Measurements from ENCODE around the gene ALDH4A1. TPM values are rescaled to one million over a fixed set of nuclear protein-coding genes. Genes with fewer than 3 reads are reported as not detected.

ALDH4A1 gene
- total and polyA plus RNA-seq, 9 of the 15 experiments (the other 6 are each of a cell fraction or from before 2014, with no cell fraction given), result 0.27 to 31.4 (median 16.6) TPM

DNA sequence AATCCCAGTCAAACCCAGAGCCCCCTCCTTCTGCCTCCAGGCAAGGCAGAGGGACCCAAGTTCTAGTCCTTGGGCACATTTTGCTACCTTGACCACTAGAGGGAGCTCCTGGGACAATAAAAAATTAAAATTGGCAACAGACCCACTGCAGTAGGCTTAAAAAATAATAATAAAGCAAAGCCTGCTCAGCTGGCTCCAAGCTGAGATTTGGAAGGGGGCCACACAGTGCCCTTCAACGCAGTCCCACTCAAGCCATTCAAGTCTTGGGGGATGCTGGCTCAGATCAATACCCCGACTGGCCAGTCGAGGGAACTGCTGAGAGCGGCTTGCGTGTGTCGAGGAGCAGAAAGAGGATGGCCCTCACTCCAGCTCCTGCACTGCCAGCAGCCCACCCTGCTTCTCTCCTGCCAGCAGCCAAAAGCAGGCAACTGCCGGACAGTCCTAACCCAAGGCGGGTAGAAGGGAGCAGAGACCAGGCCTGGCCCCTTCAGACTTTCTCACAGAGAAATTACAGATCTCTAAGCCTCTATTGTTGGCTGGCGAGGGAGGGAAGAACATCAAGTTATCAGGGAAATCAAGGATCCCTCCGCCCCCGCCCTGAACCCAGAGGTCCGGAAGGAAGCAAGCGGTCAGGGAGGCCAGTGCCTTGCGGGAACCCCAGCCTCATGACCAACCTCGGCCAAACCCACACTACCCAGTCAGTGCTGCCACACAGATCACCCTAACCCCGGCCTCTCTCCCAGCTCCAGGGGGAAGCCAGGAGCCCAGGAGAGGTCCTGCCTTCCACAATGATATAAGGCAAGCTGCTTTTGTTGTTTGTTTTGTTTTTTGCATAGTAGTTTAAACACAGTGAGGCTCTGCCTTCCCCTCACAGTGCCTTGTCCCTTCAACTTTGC lies 4.9 kb upstream of the ALDH4A1 start (continued):
- TF ChIP-seq, protein P1, sequence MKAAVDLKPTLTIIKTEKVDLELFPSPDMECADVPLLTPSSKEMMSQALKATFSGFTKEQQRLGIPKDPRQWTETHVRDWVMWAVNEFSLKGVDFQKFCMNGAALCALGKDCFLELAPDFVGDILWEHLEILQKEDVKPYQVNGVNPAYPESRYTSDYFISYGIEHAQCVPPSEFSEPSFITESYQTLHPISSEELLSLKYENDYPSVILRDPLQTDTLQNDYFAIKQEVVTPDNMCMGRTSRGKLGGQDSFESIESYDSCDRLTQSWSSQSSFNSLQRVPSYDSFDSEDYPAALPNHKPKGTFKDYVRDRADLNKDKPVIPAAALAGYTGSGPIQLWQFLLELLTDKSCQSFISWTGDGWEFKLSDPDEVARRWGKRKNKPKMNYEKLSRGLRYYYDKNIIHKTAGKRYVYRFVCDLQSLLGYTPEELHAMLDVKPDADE (conservative IDR thresholded peaks at IDR 0.05; ENCODE audit: control insufficient read depth, low read depth, low read length), result no peak
- TF ChIP-seq YBX1 (IDR thresholded peaks at IDR 0.05) (no peak), CXXC5 (CRISPR knock-in tag; IDR thresholded peaks at IDR 0.05) (peak; percentile 45; the same call in 1 of the 2 replicates), FOXP1 (CRISPR knock-in tag; IDR thresholded peaks at IDR 0.05) (no peak), POLR3A (IDR thresholded peaks at IDR 0.05; ENCODE audit: borderline replicate concordance, extremely low read depth, insufficient read depth, insufficient read length) (no peak), JUNB (CRISPR knock-in tag; conservative IDR thresholded peaks at IDR 0.05) (no peak), RB1 (IDR thresholded peaks at IDR 0.05; ENCODE audit: low read depth) (no peak), C11orf30 (IDR thresholded peaks at IDR 0.05; ENCODE audit: low read depth) (no peak), ZNF311 (CRISPR knock-in tag; IDR thresholded peaks at IDR 0.05) (no peak), POLR2AphosphoS5 (IDR thresholded peaks at IDR 0.05; ENCODE audit: control insufficient read depth, insufficient read depth, low read depth, low read length) (0 out of 2 replicates have a peak, but pooled peaks have one; percentile 3), CTCFL (IDR thresholded peaks at IDR 0.05; ENCODE audit: borderline replicate concordance, insufficient read depth, low read depth, low read length, poor library complexity, severe bottlenecking) (no peak), ELF1 (tag; IDR thresholded peaks at IDR 0.05) (no peak), TFAM (CRISPR knock-in tag; conservative IDR thresholded peaks at IDR 0.05) (no peak), NCOA1 (IDR thresholded peaks at IDR 0.05; ENCODE audit: low read depth) (no peak), ZSCAN32 (CRISPR knock-in tag; IDR thresholded peaks at IDR 0.05) (no peak), TAL1 (IDR thresholded peaks at IDR 0.05) (no peak), RBM14 (IDR thresholded peaks at IDR 0.05; ENCODE audit: borderline replicate concordance, insufficient read depth, low read depth, low read length) (no peak), RNF2 (IDR thresholded peaks at IDR 0.05) (peak; percentile 53; the same call in 1 of the 2 replicates)
- TF ChIP-seq, protein P2, sequence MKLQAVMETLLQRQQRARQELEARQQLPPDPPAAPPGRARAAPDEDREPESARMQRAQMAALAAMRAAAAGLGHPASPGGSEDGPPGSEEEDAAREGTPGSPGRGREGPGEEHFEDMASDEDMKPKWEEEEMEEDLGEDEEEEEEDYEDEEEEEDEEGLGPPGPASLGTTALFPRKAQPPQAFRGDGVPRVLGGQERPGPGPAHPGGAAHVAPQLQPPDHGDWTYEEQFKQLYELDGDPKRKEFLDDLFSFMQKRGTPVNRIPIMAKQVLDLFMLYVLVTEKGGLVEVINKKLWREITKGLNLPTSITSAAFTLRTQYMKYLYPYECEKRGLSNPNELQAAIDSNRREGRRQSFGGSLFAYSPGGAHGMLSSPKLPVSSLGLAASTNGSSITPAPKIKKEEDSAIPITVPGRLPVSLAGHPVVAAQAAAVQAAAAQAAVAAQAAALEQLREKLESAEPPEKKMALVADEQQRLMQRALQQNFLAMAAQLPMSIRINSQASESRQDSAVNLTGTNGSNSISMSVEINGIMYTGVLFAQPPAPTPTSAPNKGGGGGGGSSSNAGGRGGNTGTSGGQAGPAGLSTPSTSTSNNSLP (IDR thresholded peaks at IDR 0.05; ENCODE audit: borderline replicate concordance, low read depth, low read length), result peak; percentile 46; the same call in 1 of the 2 replicates
- TF ChIP-seq, protein P3, sequence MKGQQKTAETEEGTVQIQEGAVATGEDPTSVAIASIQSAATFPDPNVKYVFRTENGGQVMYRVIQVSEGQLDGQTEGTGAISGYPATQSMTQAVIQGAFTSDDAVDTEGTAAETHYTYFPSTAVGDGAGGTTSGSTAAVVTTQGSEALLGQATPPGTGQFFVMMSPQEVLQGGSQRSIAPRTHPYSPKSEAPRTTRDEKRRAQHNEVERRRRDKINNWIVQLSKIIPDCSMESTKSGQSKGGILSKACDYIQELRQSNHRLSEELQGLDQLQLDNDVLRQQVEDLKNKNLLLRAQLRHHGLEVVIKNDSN (CRISPR knock-in tag; IDR thresholded peaks at IDR 0.05), result no peak
- TF ChIP-seq, protein P4, sequence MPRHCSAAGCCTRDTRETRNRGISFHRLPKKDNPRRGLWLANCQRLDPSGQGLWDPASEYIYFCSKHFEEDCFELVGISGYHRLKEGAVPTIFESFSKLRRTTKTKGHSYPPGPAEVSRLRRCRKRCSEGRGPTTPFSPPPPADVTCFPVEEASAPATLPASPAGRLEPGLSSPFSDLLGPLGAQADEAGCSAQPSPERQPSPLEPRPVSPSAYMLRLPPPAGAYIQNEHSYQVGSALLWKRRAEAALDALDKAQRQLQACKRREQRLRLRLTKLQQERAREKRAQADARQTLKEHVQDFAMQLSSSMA (CRISPR knock-in tag; IDR thresholded peaks at IDR 0.05), result no peak
